HepG2 (cell line): ENCODE results near the gene ANKRD65. TPM values are rescaled to one million over a fixed set of nuclear protein-coding genes. Genes with fewer than 3 reads are reported as not detected.

Source experiments
- DR1 ChIP-seq: sonication (generic); formaldehyde crosslinking; IDR thresholded peaks from 2 replicates; pipeline ENCODE4 v1.8.0; 2021; ENCODE audit warnings: mild to moderate bottlenecking, missing genetic modification reagents, inconsistent platforms
- EP300 ChIP-seq, 3 experiments: sonication (generic) in 1 of 3; formaldehyde crosslinking in 1 of 3; IDR thresholded peaks; 2 replicates each; pipeline versions ENCODE4 v1.5.1 to v1.6.1; 2011 to 2020; ENCODE audit warnings: low read depth in 2 of 3, low read length in 2 of 3, borderline replicate concordance in 1 of 3, improper control_type of control experiment in 1 of 3, mild to moderate bottlenecking in 1 of 3, missing genetic modification reagents in 1 of 3, moderate library complexity in 1 of 3
- FOXP4 ChIP-seq: sonication (generic); formaldehyde crosslinking; IDR thresholded peaks from 2 replicates; pipeline ENCODE4 v1.4.0; 2020; ENCODE audit warnings: missing genetic modification reagents
- HINFP ChIP-seq: sonication (generic); formaldehyde crosslinking; IDR thresholded peaks from 2 replicates; pipeline ENCODE4 v1.4.0; 2020; ENCODE audit warnings: low read depth, mild to moderate bottlenecking, missing genetic modification reagents
- IKZF1 ChIP-seq: fragments of 450-650 bp; IDR thresholded peaks from 2 replicates; pipeline ENCODE4 v1.7.1; 2016
- MAX ChIP-seq: IDR thresholded peaks from 2 replicates; pipeline ENCODE4 v1.6.1; 2012; ENCODE audit warnings: inconsistent platforms
- NONO ChIP-seq, 2 experiments: fragments of 450-650 bp in 1 of 2; sonication (generic) in 1 of 2; formaldehyde crosslinking in 1 of 2; IDR thresholded peaks in 1 of 2; conservative IDR thresholded peaks in 1 of 2; 2 replicates each; pipeline versions ENCODE4 v1.6.1 to v1.8.0; 2017 to 2022; ENCODE audit warnings: mild to moderate bottlenecking in 1 of 2, missing genetic modification reagents in 1 of 2, moderate library complexity in 1 of 2
- RXRA ChIP-seq: sonication (generic); formaldehyde crosslinking; IDR thresholded peaks from 2 replicates; pipeline ENCODE4 v1.5.1; 2020; ENCODE audit warnings: missing genetic modification reagents
- SCMH1 ChIP-seq: sonication (generic); formaldehyde crosslinking; IDR thresholded peaks from 2 replicates; pipeline ENCODE4 v1.9.0; 2021; ENCODE audit warnings: missing genetic modification reagents, mild to moderate bottlenecking, borderline replicate concordance
- TAF1 ChIP-seq: sonication (generic); formaldehyde crosslinking; IDR thresholded peaks from 2 replicates; pipeline ENCODE4 v1.4.0; 2020; ENCODE audit warnings: missing genetic modification reagents
- ZBTB10 ChIP-seq: sonication (generic); formaldehyde crosslinking; IDR thresholded peaks from 2 replicates; pipeline ENCODE4 v1.4.0; 2020; ENCODE audit warnings: missing genetic modification reagents, borderline replicate concordance
- ZFP62 ChIP-seq: sonication (generic); formaldehyde crosslinking; IDR thresholded peaks from 2 replicates; pipeline ENCODE4 v1.4.0; 2020; ENCODE audit warnings: missing genetic modification reagents
- ZNF18 ChIP-seq: sonication (generic); formaldehyde crosslinking; IDR thresholded peaks from 2 replicates; pipeline ENCODE4 v1.8.0; 2022; ENCODE audit warnings: mild to moderate bottlenecking, missing genetic modification reagents; ENCODE audit not compliant: insufficient replicate concordance
- ZNF276 ChIP-seq: sonication (generic); formaldehyde crosslinking; IDR thresholded peaks from 2 replicates; pipeline ENCODE4 v1.4.0; 2020; ENCODE audit warnings: mild to moderate bottlenecking, low read depth, missing genetic modification reagents
- ZNF34 ChIP-seq: sonication (generic); formaldehyde crosslinking; IDR thresholded peaks from 2 replicates; pipeline ENCODE4 v1.4.0; 2020; ENCODE audit warnings: mild to moderate bottlenecking, missing genetic modification reagents, borderline replicate concordance
- ZNF430 ChIP-seq: sonication (generic); formaldehyde crosslinking; IDR thresholded peaks from 2 replicates; pipeline ENCODE4 v1.9.0; 2021; ENCODE audit warnings: mild to moderate bottlenecking, missing genetic modification reagents
- ZNF672 ChIP-seq: sonication (generic); formaldehyde crosslinking; IDR thresholded peaks from 2 replicates; pipeline ENCODE4 v1.8.1; 2022; ENCODE audit warnings: missing genetic modification reagents
- polyA plus RNA-seq, 8 experiments: library from polyadenylated mRNA; depleted of rRNA in 3 of 8; stranded (reverse) in 7 of 8; unstranded in 1 of 8; fragments of >200 nt; fragmentation: Illumina TruSeq in 4 of 8; extraction: Trizol in 4 of 8; gene quantifications; 2 replicates each; pipeline versions ENCODE4 v1.2.1 to v1.2.3, GENCODE V29; 2011 to 2016; ENCODE audit warnings: low read depth in 4 of 8, missing spikeins in 1 of 8, mixed read lengths in 1 of 8; ENCODE audit not compliant: insufficient read depth in 1 of 8
- total RNA-seq, 5 experiments: library from RNA; depleted of rRNA; stranded (reverse); fragments of >200 nt; fragmentation: Illumina TruSeq; extraction: Trizol; gene quantifications; 2 replicates each; pipeline ENCODE4 v1.2.3, GENCODE V29; 2016; ENCODE audit warnings: low read depth in 1 of 5

ANKRD65 gene
- total and polyA plus RNA-seq, 2 of the 13 experiments (the other 11 are each of a cell fraction or from before 2014, with no cell fraction given) = 12.1 to 30.1 TPM

- TF ChIP-seq HINFP (no peak), ZNF34 (CRISPR knock-in tag) (no peak), ZBTB10 (CRISPR knock-in tag) (peak; percentile 35; the same call in 1 of the 2 replicates), FOXP4 (CRISPR knock-in tag) (peak; percentile 52; the same call in 1 of the 2 replicates), MAX (peak; percentile 61), ZNF430 (no peak; the same call in 1 of the 2 replicates), IKZF1 (no peak), DR1 (CRISPR knock-in tag) (peak; percentile 86; the same call in 1 of the 2 replicates), ZFP62 (CRISPR knock-in tag) (no peak), SCMH1 (CRISPR knock-in tag) (no peak), ZNF672 (CRISPR knock-in tag) (no peak), NONO (IDR thresholded peaks at IDR 0.05) (no peak), NONO (CRISPR knock-in tag; conservative IDR thresholded peaks at IDR 0.05) (peak; percentile 61; the same call in 1 of the 2 replicates), TAF1 (CRISPR knock-in tag) (peak; percentile 74; the same call in 1 of the 2 replicates), RXRA (CRISPR knock-in tag) (peak; percentile 78), ZNF276 (CRISPR knock-in tag) (no peak), ZNF18 (CRISPR knock-in tag) (no peak), EP300 (IDR thresholded peaks at IDR 0.05; ENCODE audit: low read depth in 2 of 2, low read length in 2 of 2) (peak in 1 of 2 experiments; percentile 33; a peak in 1 of 4 replicates), EP300 (CRISPR knock-in tag; IDR thresholded peaks at IDR 0.05; ENCODE audit: borderline replicate concordance) (no peak)
These were observed at the start of gene ANKRD65 (continued) for GRCh38 chr1:1421147-1421906.
